Gastrocnemius medialis (tissue), 4 donors: Measurements from ENCODE around the gene NHERF1. TPM values are rescaled to one million over a fixed set of nuclear protein-coding genes. Genes with fewer than 3 reads are reported as not detected.

Source experiments
- ATAC-seq, 2 donors: fragments of 150-250 bp; one replicate each; pipeline ENCODE4 v1.9.1; 2016
- DNase-seq, 2 donors: peaks; one replicate each; pipeline ENCODE4 v3.0.0-alpha.2; 2019
- H3K27ac ChIP-seq, 4 donors: fragments of 200-600 bp; sonication (generic); 1 replicate in 1 of 4; 2 replicates in 3 of 4; pipeline ENCODE4 v1.5.1; 2016 to 2018; ENCODE audit warnings: mild to moderate bottlenecking in 2 of 4, moderate library complexity in 1 of 4
- H3K27me3 ChIP-seq, 3 donors: fragments of 200-600 bp; sonication (generic) in 2 of 3; 1 replicate in 1 of 3; 2 replicates in 2 of 3; pipeline versions ENCODE4 v1.5.1 to v1.6.0; 2016 to 2019; ENCODE audit warnings: mild to moderate bottlenecking in 1 of 3, moderate library complexity in 1 of 3
- H3K36me3 ChIP-seq, 2 donors: fragments of 200-600 bp; sonication (generic) in 1 of 2; one replicate each; pipeline ENCODE4 v1.5.1; 2017 to 2018
- H3K4me1 ChIP-seq, 2 donors: fragments of 200-600 bp; sonication (generic) in 1 of 2; one replicate each; pipeline ENCODE4 v1.5.1; 2016 to 2017; ENCODE audit warnings: mild to moderate bottlenecking in 2 of 2
- H3K4me3 ChIP-seq, 4 donors: fragments of 200-600 bp; sonication (generic) in 3 of 4; 1 replicate in 1 of 4; 2 replicates in 3 of 4; pipeline ENCODE4 v1.5.1; 2016 to 2019; ENCODE audit warnings: mild to moderate bottlenecking in 2 of 4
- H3K9me3 ChIP-seq, 3 donors: fragments of 200-600 bp; sonication (generic) in 2 of 3; 1 replicate in 1 of 3; 2 replicates in 2 of 3; pipeline ENCODE4 v1.5.1; 2016 to 2019
- POLR2A ChIP-seq, 2 donors: fragments of 450-650 bp; IDR thresholded peaks; one replicate each; pipeline ENCODE4 v1.6.1; 2017; ENCODE audit warnings: antibody characterized with exemption in 2 of 2, mild to moderate bottlenecking in 2 of 2, moderate library complexity in 2 of 2
- in situ Hi-C, 4 donors: fragments of 200-750 bp; cut with MboI; loops; one replicate each; pipeline versions ENCODE4 v1.15.0 to v1.8.0; 2017; ENCODE audit warnings: low sequenced_read_pairs in 4 of 4
- intact Hi-C: fragments of 100-400 bp; cut with DNase I; formaldehyde crosslinking; loops from one replicate; pipeline ENCODE4 v1.15.1; 2023; ENCODE audit warnings: low total_unique reads
- total RNA-seq, 4 donors: library from RNA; depleted of rRNA; stranded (reverse); fragments of >200 nt; gene quantifications; one replicate each; pipeline versions ENCODE4 v1.1.0 to v1.2.3, GENCODE V29; 2016
- TF ChIP-seq, protein P1 (sequence below), 5 experiments: fragments of 450-650 bp in 3 of 5; fragments of 200-600 bp in 2 of 5; sonication (generic) in 2 of 5; IDR thresholded peaks in 4 of 5; conservative IDR thresholded peaks in 1 of 5; 1 replicate in 4 of 5; 2 replicates in 1 of 5; pipeline ENCODE4 v1.5.1; 2016 to 2019; ENCODE audit warnings: antibody characterized with exemption in 5 of 5, mild to moderate bottlenecking in 3 of 5, moderate library complexity in 3 of 5

The NHERF1 gene
- total RNA-seq, 4 donors from 2014 or later: 3.8 to 5.6 (median 5.5) TPM

DNA sequence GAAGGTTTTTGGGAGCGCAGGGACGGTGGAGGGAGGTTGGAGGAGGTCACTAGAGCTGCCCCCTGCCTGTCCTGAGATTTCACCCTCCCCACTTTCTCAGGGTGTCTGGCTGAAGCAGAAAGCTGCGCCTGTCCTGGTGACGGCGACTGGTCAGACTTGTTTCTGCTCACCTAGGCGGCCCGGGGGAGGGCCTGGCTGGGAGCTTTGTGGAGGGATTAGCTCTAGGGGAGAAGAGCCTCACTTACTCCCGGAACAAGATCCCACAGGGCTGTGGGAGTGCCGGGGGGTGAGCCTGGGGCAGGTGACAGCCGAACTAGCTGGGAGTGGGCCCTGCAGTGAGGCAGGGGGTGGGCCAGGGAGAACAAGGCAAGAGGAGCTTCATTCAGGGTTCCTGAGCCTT, 11.5 kb downstream of the NHERF1 start:
- DNase-seq: no peak
- H3K9me3 ChIP-seq: no peaks in the 10 kb centered on the region
- H3K4me3 ChIP-seq: no peak overlapping the region
- peaks cover 9 to 16% of the 10 kb centered on the region in 2 donors for H3K4me1 ChIP-seq
- no peak for ATAC-seq
- intact Hi-C loops: loop anchor here (10.0 kb wide), 1 partner anchor 195 kb away; the partner anchor contains the start of gene CD300H
- in situ Hi-C loops: no loop called here
- TF ChIP-seq, protein P1, sequence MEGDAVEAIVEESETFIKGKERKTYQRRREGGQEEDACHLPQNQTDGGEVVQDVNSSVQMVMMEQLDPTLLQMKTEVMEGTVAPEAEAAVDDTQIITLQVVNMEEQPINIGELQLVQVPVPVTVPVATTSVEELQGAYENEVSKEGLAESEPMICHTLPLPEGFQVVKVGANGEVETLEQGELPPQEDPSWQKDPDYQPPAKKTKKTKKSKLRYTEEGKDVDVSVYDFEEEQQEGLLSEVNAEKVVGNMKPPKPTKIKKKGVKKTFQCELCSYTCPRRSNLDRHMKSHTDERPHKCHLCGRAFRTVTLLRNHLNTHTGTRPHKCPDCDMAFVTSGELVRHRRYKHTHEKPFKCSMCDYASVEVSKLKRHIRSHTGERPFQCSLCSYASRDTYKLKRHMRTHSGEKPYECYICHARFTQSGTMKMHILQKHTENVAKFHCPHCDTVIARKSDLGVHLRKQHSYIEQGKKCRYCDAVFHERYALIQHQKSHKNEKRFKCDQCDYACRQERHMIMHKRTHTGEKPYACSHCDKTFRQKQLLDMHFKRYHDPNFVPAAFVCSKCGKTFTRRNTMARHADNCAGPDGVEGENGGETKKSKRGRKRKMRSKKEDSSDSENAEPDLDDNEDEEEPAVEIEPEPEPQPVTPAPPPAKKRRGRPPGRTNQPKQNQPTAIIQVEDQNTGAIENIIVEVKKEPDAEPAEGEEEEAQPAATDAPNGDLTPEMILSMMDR (IDR thresholded peaks at IDR 0.05 in 4 of 5, conservative IDR thresholded peaks at IDR 0.05 in 1 of 5): no peak
- TF ChIP-seq POLR2A (IDR thresholded peaks at IDR 0.05): no peak
- H3K36me3 ChIP-seq: no peaks in the 10 kb centered on the region
- no peaks in the 10 kb centered on the region for H3K27me3 ChIP-seq
- H3K27ac ChIP-seq: no peak overlapping the region

DNA sequence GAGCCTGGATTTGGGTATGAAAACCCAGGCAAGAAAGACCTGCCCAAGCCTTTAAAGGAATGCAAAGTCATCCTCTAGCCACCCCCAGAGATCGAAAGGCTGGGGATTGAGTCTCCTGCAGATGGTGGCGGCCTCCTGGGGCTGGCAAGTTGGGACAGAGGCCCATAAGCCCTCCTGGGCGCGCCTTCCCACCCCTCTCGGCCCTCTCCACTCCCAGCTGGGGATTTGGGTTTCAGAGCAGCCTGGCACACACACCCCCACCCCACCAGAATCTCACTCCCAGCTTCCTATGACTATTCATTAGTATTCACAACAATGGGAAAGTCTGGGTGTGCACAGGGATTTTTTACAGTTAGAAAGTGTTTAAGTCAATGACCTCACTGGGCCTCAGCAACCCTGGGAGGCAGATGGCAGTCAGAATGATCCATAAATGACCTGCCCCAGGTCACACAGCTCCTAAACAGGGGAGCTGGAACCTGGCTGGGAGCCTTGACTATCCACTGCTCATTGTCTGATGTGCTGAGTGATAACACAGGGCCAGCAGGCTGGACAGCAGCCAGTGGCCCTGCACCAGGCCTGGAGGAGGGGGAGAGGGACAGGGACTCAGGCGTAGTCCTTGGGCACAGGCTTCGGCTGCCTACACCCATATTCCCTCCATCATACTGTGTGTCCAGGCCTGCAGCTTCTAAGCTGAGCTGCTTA, 12.1 kb downstream of the NHERF1 start:
- Histone ChIP-seq H3K36me3 (no peaks in the 10 kb centered on the region), H3K27me3 (no peaks in the 10 kb centered on the region), H3K4me1 (peaks cover 9 to 16% of the 10 kb centered on the region in 2 donors), H3K4me3 (no peak overlapping the region), H3K27ac (no peak overlapping the region), H3K9me3 (no peaks in the 10 kb centered on the region)
- TF ChIP-seq, protein P1 (IDR thresholded peaks at IDR 0.05 in 4 of 5, conservative IDR thresholded peaks at IDR 0.05 in 1 of 5): no peak
- TF ChIP-seq POLR2A (IDR thresholded peaks at IDR 0.05): no peak
- in situ Hi-C loops (no loop called here), intact Hi-C loops (no loop called here)
- ATAC-seq (no peak), DNase-seq (no peak)

DNA sequence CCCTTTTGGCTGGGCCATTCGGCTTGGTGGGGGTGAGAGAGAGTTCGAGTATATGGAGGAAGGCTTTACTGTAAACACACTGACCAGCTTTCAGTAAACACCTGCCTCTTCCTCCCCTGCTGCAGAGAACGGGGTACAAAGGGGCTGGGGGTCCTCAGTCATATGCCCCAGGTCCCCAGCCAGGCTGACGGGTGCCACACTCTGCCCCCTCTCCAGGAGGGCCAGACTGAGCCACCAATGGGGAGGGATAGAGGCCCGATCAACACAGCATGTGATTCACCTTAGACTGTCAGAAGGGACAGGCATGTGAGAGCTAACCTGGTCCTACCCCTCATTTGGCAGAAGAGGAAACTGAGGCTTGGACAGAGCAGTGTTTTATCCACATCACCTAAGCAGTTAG, 13.0 kb downstream of the NHERF1 start:
- in situ Hi-C loops (no loop called here), intact Hi-C loops (no loop called here)
- H3K27me3 ChIP-seq: no peaks in the 10 kb centered on the region
- H3K4me1 ChIP-seq: peaks cover 9 to 16% of the 10 kb centered on the region in 2 donors
- no peaks in the 10 kb centered on the region for H3K9me3 ChIP-seq
- H3K36me3 ChIP-seq: no peaks in the 10 kb centered on the region
- TF ChIP-seq, protein P1 (IDR thresholded peaks at IDR 0.05 in 4 of 5, conservative IDR thresholded peaks at IDR 0.05 in 1 of 5): no peak
- TF ChIP-seq POLR2A (IDR thresholded peaks at IDR 0.05): no peak
- no peak overlapping the region for H3K4me3 ChIP-seq
- no peak overlapping the region for H3K27ac ChIP-seq
- ATAC-seq (no peak), DNase-seq (no peak)

DNA sequence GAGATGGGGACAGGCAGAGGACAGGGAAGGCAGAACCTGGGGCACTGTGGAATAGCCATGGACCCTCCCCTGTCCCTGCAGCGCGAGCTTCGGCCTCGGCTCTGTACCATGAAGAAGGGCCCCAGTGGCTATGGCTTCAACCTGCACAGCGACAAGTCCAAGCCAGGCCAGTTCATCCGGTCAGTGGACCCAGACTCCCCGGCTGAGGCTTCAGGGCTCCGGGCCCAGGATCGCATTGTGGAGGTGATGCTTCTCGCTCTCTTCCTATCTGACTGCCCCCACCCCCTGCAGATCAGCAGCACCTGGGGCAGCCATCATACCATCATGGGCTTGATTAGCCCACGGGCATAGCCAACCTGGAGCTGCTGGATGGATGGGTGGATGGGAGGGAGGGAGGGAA, 13.5 kb downstream of the NHERF1 start:
- peaks cover 9 to 16% of the 10 kb centered on the region in 2 donors for H3K4me1 ChIP-seq
- TF ChIP-seq, protein P1 (IDR thresholded peaks at IDR 0.05 in 4 of 5, conservative IDR thresholded peaks at IDR 0.05 in 1 of 5): no peak
- TF ChIP-seq POLR2A (IDR thresholded peaks at IDR 0.05): no peak
- H3K36me3 ChIP-seq: no peaks in the 10 kb centered on the region
- no peaks in the 10 kb centered on the region for H3K27me3 ChIP-seq
- no peak for DNase-seq
- H3K9me3 ChIP-seq: no peaks in the 10 kb centered on the region
- intact Hi-C loops (no loop called here), in situ Hi-C loops (no loop called here)
- no peak overlapping the region for H3K4me3 ChIP-seq
- no peak for ATAC-seq
- no peak overlapping the region for H3K27ac ChIP-seq
